HG03045 (cell line): ENCODE results near the gene AGPAT3.

Experiments
- ATAC-seq: cut with Tn5 transposase; IDR thresholded peaks from one replicate; pipeline ENCODE4 v1.9.1; 2021; ENCODE audit warnings: mild to moderate bottlenecking, moderate library complexity; ENCODE audit not compliant: unreplicated experiment

AGPAT3 gene

DNA sequence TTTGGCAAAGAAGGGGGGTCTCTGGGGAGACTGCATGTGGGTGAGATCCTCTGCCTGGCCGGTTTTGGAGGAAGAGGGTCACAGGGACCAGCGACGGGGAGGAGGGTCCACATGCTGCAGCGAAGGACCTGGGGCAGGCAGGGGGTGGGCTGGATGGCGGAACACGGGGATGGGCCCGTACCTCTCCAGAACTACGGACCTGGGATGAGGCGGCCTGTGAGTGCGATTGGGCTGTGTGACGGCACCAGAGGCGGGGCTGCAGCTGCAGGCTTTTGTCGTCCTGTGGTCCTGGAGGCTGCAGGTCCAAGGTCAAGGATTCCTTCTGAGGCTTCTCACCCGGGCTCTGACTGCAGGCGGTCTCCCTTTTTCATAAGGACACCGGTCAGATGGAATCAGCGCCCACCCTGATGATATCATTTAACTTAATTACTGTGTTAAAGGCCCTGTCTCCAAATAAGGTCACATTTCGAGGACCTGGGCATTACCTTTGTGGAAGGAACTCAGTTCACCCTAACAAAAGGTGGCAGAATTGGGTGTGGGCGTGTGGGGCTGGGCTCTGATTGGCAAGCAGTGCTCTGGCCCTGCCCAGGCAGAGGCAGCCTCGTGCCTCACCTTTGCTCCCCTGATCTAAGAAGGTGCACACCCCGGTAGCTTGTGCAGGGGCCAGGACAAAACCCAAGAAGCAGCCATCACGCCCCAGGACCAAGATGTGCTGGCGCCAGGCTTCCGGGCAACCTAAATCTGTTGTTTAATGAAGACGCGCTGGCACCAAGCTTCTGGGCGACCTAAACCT is 87.1 kb downstream of the AGPAT3 start:
- ATAC-seq = no peak

DNA sequence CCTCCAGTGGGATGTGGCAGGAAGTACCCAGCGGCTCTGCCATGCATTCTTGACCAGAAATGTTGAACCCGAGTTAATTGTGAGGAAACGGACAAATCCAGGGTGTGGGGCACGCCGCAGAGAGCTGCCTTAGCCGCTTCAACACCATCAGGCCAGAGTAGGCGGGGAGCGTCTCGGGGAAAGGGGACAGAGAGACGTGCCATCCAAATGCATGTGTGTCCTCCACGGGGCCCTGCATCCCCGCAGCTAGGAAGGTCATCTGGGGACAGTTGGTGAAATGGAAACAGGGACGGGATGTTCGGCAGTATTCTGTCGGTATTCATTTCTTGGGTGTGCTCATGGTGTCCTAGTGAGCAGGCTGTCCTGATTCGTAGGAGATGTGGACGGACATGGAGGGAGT is 88.0 kb downstream of the AGPAT3 start:
- ATAC-seq = no peak

DNA sequence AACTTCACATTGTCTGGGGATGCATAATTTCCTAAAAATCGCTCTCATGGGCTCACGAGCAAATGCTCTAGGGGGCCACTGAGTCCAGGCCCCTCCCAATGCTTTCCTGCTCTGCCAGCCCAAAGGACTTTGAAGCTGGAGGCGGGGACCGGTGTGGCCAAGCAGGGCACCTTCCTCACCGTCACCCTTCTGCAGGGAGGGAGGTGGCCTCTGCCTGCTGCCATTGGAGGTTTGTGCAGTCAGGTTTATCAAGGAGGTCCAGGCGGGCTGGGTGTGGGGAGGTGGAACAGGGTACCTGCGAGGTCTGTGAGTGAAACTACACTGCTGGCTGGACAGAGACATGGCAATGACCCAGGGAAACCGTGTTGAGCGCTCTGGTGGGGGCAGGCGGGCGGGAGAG is 89.0 kb downstream of the AGPAT3 start:
- no peak for ATAC-seq

GRCh38 chr21:43954896-43955295 is 89.9 kb downstream of the AGPAT3 start:
- ATAC-seq = no peak

DNA sequence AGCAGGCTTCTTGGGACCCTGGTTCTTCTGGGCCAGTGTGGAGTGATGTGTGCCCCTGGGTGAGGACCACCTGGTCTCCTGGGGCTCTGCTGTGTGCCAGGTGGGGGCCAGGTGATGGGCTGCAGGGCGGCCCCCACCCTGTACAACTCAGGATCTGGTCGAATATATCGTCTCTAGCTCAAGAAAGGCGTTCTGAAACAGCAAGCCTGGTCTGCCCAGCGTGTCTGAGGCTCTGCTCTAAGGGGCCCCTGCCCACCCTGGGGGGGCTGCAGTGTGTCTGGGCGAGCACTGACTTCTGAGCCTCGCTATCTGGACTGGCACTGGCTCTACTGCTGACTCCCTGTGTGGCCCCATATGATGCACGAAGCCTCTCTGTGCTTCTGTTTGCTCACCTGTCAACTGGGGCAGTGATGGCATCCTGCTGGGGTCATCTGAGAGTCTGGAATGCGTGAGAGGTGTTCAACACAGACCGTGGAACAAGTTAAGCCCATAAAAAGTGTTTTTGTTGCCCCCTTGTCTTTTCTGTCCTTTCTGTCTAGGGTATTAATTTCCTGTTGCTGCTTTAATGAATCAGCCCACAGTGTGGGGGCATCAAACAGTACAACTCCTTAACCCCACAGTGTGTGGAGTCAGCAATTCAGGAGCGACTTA is 91.1 kb downstream of the AGPAT3 start:
- no peak for ATAC-seq

- ATAC-seq = no peak
These were observed 91.6 kb downstream of the AGPAT3 start for GRCh38 chr21:43956670-43957035.

- no peak for ATAC-seq
These were observed 92.1 kb downstream of the AGPAT3 start for GRCh38 chr21:43957128-43957571.

DNA sequence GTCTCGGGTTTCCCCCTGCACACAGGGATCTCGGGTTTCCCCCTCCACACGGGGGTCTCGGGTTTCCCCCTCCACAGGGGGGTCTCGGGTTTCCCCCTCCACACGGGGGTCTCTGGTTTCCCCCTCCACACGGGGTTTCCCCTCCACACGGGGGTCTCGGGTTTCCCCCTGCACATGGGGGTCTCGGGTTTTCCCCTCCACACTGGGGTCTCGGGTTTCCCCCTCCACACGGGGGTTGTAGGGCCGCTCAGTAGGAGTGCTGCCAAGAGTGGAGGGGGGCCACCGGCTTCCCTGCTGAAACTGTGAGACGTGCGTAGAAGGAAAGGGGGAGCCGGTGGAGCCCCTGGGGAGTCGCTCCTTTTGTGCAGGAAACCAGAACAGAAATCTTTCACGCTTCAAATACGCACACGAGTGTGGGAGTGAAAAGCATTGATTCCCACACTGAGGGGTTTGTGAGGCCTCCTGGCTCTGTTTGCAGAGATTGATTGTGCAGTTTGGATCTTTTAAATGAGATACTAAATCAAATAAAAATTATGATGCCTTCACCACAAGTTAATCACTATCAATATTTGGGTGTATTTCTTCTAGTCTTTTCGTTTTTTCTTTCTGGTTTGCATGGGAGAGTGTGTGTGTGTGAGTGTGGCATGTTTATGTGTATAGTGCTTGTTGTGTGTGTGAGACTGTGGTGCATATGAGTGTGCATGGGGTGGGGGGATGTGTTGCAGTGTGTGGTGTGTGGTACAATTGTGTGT is 92.8 kb downstream of the AGPAT3 start:
- no peak for ATAC-seq

DNA sequence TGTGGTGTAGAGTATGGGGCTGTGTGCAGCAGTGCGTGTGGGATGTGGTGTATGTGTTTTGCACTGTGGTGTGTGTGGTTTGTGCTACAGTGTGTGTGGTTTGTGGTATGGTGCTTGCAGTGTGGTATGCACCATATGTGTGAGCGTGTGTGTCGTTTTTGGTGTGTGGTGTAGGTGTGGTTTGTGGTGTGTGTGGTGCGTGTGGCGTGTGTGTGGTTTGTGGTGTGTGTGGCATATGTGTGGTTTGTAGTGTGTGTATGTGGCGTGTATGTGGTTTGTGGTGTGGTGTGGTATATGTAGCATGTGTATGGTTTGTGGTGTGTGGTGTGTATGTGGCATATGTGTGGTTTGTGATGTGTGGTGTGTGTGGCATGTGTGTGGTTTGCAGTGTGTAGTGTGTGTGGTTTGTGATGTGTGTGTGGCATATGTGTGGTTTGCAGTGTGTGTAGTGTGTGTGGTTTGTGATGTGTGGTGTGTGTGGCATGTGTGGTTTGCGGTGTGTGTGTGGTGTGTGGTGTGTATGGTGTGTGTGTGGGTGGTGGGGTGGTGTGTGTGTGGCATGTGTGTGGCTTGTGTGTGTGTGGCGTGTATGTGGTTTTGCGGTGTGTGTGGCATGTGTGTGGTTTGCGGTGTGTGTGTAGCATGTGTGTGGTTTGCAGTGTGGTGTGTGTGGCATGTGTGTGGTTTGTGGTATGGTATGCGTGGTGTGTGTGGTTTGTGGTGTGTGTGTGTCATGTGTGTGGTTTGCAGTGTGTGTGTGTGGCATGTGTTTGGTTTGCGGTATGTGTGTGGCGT is 93.5 kb downstream of the AGPAT3 start:
- ATAC-seq = no peak

GRCh38 chr21:43959231-43960116 is 94.5 kb downstream of the AGPAT3 start:
- ATAC-seq = no peak

DNA sequence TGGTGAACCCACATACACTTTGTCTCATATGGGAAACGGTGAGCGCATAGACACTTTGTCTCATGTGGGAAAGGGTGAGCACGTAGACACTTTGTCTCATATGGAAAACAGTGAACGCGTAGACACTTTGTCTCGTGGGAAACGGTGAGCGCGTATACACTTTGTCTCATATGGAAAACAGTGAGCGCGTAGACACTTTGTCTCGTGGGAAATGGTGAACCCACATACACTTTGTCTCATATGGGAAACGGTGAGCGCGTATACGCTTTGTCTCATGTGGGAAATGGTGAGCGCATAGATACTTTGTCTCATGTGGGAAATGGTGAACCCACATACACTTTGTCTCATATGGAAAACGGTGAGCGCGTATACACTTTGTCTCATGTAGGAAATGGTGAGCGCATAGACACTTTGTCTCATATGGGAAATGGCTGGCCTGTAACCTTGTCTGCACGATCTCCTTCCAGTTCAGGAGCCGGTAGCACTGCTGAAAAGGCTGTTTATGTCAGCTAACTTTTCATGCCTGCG is 96.4 kb downstream of the AGPAT3 start:
- no peak for ATAC-seq

DNA sequence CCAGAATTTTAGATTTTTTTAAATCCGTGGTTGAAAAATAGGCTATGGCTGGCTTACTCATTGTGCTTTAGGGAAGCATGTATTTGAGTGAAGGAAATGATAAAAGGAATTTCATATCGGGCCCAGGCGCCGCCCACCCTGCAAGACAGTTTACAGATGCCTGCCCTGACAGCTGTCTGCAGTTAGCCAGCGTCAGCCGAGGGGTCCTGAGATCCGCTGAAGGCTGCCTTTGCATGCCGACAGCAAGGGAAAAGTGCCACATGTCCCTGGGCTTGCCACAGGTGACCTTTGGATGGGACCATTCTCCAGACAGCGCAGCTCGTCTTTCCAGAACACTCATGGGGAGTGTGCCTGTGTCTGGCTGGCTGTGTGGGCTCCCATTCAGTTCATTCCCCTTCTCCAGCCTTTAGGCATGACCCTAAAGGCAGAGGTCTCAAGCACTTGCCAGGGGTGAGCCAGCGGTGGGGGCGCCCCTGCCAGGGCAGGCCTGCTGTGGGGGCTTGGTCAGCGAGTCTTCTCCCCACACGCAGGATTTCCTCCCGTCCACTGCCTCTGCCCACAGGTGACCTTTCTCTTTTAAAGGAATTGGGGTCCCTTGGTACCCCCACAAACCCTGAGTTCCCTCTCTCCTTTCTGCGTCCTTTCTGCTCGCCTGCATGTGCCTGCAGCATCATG is 101.0 kb downstream of the AGPAT3 start:
- no peak for ATAC-seq

GRCh38 chr21:43966946-43967512 is 102.0 kb downstream of the AGPAT3 start:
- no peak for ATAC-seq

DNA sequence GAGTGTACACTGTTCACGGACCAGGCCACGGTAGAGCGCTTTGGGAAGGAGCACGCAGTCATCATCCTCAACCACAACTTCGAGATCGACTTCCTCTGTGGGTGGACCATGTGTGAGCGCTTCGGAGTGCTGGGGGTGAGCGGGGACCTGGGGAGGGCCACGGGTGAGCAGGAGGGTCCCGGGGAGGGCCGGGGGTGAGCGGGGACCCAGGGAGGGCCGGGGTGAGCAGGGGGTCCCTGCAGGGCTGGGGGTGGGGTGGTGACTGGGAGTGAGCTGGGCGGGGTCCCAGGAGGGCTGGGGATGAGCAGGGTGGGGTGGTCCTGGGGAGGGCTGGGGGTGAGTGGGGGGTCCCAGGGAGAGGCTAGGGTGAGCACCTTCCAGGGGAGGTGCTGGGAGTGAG is 103.0 kb downstream of the AGPAT3 start:
- no peak for ATAC-seq

DNA sequence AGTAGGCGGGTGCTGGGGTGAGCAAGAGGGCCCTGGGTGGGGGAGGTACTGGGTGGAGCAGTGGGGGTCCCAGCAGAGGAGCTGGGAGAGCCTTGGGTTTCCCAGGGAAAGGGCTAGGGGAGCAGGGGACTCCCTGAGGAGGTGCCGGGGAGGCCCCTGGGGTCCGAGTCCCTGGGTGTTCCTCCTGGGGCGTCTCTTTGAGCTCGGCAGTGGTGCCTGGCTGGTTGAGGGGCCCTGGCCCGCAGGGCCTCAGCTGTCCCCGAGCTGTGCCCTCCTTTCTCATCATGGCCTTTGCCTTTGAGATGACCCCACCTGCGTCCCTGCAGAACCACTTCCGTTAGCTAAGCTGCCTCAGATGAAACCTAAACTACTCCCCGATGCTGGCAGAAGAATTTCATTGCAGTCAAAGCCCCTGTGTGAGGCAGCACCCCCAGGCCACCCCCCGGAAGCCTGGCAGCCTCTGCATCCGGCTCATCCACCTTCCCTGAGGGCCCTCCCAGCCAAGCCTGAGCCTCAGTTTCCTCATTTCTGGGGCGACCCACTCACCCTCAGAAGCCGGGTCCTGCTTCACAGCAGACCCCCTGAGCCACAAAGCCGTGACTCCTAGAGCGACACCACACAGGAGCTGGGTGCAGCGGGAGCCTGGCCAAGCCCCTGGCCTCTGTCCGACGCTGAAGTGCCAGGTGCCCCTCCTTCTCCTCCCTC is 103.5 kb downstream of the AGPAT3 start:
- ATAC-seq = no peak

- ATAC-seq = no peak
These were observed 104.1 kb downstream of the AGPAT3 start for GRCh38 chr21:43969115-43969444.

- no peak for ATAC-seq
These were observed 105.5 kb downstream of the AGPAT3 start for GRCh38 chr21:43970551-43970950.

- ATAC-seq = no peak
These were observed 106.4 kb downstream of the AGPAT3 start for GRCh38 chr21:43971201-43971991.
